Ramos (cell line): Measurements from ENCODE around the gene MARK3.

ENCODE experiments used
- in situ Hi-C: fragments of 300-500 bp; cut with MboI; formaldehyde crosslinking; loops from one replicate; pipeline ENCODE4 v1.14.3; 2022; ENCODE audit warnings: low sequenced_read_pairs; ENCODE audit not compliant: unreplicated experiment

The MARK3 gene

GRCh38 chr14:103476631-103477030 lies 91.4 kb downstream of the MARK3 start:
- in situ Hi-C loops: no loop called here

GRCh38 chr14:103480595-103480994 lies 95.4 kb downstream of the MARK3 start:
- in situ Hi-C loops: no loop called here

- in situ Hi-C loops: no loop called here
These were observed 98.4 kb downstream of the MARK3 start for GRCh38 chr14:103483600-103483999.

DNA sequence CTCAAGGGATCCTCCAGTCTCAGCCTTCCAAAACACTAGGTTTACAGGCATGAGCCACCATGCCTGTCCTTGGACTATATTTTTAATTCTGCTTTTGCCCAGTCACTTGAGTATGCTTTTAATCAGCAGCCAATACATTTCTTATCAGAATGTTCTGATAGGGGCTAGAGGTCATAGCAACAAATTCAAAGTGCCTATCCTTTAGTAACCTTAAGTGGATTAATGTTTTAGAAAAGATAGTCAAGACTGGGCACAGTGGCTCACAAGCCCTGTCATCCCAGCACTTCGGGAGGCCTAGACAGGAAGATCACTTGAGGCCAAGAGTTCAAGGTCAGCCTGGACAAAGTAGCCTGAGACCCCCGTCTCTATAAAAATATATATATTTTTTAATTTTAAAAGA lies 100.3 kb downstream of the MARK3 start:
- in situ Hi-C loops: no loop called here

- in situ Hi-C loops: no loop called here
These were observed 102.9 kb downstream of the MARK3 start for GRCh38 chr14:103488071-103488470.

DNA sequence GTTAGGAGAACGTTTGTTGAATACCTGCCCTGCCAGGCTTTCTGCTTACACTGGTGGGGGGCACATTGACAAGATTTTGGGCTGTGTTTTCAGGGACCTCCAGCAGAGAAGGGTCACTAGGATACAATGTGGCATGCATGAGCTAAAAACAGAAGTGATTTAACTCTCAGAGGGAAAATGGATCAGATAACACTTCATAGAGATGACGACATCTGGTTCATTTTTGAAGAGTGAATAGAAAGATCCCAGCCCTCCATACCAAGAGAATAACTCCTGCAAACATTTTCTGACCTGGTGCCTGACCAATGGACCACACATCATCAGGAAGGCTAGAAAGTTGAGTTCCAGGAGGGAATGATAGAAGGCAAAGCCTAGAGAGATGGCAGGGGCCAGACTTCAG lies 103.7 kb downstream of the MARK3 start:
- in situ Hi-C loops: no loop called here

- in situ Hi-C loops: no loop called here
These were observed 104.4 kb downstream of the MARK3 start for GRCh38 chr14:103489621-103490020.

DNA sequence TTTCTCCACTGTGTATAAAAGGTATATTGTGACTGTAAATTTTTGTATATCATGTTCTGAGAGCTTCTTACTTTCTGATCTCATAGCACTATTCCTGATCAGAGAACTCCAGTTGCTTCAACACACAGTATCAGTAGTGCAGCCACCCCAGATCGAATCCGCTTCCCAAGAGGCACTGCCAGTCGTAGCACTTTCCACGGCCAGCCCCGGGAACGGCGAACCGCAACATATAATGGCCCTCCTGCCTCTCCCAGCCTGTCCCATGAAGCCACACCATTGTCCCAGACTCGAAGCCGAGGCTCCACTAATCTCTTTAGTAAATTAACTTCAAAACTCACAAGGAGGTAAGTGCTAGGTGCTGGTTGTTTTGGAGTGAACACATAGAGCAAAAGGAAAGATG lies 106.5 kb downstream of the MARK3 start:
- in situ Hi-C loops: no loop called here

DNA sequence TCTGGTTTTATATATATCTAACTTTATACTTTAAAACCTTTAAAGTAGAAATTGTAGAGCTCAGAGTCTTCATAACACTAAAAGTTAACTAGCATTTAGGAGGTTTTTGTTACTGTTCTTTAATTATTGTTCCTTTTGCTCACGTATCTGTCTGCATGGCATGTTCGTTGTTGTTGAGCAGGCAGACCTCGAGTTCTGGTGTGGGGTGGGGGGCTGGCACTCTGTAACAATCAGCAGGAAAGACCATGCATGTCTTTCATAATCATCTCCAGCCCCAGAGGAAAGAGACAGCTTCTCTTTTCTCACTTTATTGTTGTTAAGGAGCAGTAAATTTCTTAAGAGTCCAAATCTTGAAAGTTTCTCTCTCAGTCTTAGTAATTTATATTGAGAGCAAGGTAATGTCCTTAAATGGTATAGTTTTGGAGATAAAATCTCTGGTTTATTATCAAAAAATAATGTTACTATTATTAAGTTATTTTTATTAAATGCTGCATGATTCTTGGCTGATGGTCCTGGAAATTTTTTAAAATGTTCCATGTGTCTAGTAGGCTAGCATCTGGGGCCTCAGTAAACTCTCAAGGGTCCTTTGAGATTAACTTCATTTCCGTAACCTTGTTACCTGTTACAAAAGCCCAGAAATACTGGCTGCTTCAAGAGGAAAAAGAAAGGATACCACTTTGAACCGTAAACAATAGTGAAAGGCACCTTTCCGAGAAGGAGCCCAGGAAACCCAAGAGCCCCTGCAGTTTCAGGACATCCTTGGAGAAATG lies 107.1 kb downstream of the MARK3 start:
- in situ Hi-C loops: no loop called here

DNA sequence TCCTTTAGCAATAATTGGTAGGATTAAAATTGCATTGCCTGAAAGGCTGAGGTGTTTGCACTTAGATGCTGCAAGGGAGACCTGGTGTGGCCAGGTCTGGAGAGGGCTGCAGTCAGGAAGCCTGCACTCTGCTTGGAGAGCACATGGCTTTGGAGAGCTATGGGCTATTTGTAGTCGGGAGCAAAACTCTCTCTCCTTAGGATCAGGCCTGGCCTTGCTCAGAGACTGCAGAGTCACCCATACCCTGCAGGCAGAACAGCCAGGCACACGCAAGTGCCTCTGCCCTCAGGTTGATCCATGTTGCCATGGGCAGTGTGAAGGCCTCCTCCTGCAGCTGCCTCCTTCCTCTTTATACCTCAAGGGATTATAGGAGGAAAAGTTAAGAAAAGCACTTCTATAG lies 110.6 kb downstream of the MARK3 start:
- in situ Hi-C loops: no loop called here

GRCh38 chr14:103496776-103497175 lies 111.6 kb downstream of the MARK3 start:
- in situ Hi-C loops: no loop called here

DNA sequence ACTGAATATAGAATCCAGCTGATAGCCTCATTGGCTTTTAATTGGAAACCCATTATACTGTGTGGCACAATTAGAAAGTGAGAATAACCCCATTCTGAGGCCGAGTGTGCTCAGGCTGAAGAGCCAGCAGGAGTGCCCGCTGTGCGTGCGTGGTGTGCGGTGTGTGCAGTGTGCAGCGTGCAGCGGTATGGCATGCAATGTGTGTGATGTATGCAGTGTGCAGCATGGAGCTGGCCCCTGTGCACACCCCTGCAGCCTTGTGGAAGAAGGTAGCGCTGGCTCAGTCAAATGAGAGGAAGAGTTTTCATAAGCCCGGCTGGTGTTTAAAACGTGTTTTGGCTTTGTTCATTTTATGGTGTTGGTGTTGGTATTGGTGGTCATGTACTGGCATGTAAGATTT lies 114.5 kb downstream of the MARK3 start:
- in situ Hi-C loops: no loop called here

- in situ Hi-C loops: no loop called here
These were observed 115.2 kb downstream of the MARK3 start for GRCh38 chr14:103500148-103500990.

DNA sequence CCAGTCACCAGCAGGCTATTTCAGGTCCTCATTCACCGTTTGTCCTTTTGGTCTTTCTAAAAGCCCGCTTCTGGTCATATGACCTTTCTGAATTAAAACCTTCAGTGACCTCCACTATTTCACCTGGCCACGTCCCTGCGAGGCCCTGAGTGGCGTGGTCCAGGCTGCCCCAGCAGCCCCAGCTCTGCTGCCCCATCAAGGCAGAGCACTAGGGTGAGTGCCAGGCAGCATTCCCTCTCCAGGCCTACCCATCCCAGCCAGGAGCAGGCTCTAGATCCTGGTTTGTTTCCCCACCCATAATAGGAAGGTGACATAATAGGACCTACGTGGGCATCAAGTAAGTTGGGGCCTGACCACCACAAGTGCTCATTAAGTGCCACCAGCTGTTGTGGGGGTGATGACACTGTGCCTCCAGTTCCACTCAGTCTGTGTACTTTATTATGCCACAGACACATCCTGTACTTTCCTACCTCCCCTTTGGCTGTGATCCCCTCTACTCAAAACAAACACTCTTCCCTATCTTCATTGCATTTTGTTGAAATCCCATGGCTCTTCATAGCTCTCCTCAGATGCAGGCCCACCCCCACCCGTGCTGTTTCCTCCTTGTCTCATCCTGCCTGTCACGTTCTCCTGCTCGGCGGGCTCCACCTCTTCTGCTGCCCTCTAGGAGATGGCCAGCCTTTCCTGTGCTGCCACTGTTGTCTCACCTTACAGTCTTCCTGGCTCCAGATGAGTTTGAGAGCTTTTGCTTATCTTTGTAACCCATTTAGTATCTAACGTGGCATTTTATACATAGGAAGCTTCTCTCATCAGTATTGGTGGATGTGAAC lies 116.0 kb downstream of the MARK3 start:
- in situ Hi-C loops: no loop called here

GRCh38 chr14:103501921-103502669 lies 116.9 kb downstream of the MARK3 start:
- in situ Hi-C loops: no loop called here

GRCh38 chr14:103502877-103503276 lies 117.7 kb downstream of the MARK3 start:
- in situ Hi-C loops: no loop called here

- in situ Hi-C loops: no loop called here
These were observed 118.1 kb downstream of the MARK3 start for GRCh38 chr14:103503296-103503695.

DNA sequence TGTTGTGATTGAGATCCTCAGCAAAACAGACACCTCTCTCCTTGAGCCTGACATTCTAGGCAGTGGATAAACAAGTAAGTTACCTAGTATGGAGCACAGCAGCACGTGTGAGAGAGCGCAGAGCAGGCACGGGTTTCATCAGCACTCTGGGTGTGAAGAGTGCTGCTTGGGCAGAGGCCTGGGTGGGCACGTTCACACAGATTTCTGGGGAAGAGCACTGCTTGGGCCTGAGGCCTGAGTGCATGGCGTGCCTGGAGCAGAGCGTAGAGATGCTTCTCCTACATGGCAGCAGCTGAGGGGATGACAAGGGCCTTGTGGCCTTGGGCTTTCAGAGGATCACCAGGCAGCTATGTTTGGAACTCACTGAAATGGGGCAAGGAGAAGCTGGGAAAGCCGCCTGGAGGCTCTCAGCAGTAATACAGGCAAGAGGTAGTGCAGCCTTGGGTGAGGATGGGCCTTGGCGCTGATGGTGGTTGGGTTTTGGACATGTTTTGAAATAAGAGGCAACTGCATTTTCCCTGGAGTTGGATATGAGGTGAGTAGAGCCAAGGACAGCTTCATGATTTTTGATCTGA lies 119.9 kb downstream of the MARK3 start:
- in situ Hi-C loops: no loop called here

GRCh38 chr14:103507751-103508150 lies 122.5 kb downstream of the MARK3 start:
- in situ Hi-C loops: no loop called here
